OCI-LY3 (cell line): ENCODE measurements around the gene CNPY1.

Experiments used
- H2AFZ ChIP-seq: fragments of 200-600, 300-600 bp; shearing (Covaris generic); 2 replicates; pipeline ENCODE4 v1.6.0; 2014; ENCODE audit warnings: antibody characterized with exemption, low read depth, low read length
- H3K27ac ChIP-seq: fragments of 200-600, 300-600 bp; sonication (generic); 2 replicates; pipeline ENCODE4 v1.5.1; 2014; ENCODE audit warnings: mild to moderate bottlenecking, low read length, moderate library complexity, mixed read lengths
- H3K27me3 ChIP-seq: fragments of 200-600, 300-600 bp; sonication (generic); 2 replicates; pipeline ENCODE4 v1.6.1; 2014; ENCODE audit warnings: low read depth, low read length, mixed read lengths
- H3K36me3 ChIP-seq: fragments of 200-600, 300-600 bp; sonication (generic); replicated peaks from 2 replicates; pipeline ENCODE3; 2014; ENCODE audit warnings: low read depth, low read length, mixed read lengths
- H3K4me1 ChIP-seq: fragments of 300-600, 200-600 bp; sonication (generic); 2 replicates; pipeline ENCODE4 v1.6.1; 2014; ENCODE audit warnings: low read length, mixed read lengths
- H3K4me2 ChIP-seq: fragments of 200-600, 300-600 bp; sonication (generic); 2 replicates; pipeline ENCODE4 v1.6.1; 2014; ENCODE audit warnings: low read length, mixed read lengths
- H3K4me3 ChIP-seq: fragments of 300-600, 200-600 bp; sonication (generic); 2 replicates; pipeline ENCODE4 v1.5.1; 2014; ENCODE audit warnings: antibody characterized with exemption, mild to moderate bottlenecking, low read length, moderate library complexity
- H3K79me2 ChIP-seq: fragments of 300-600, 200-600 bp; shearing (Covaris generic); 2 replicates; pipeline ENCODE4 v1.6.1; 2014; ENCODE audit warnings: mild to moderate bottlenecking, low read length, mixed read lengths
- H3K9ac ChIP-seq: fragments of 300-600, 200-600 bp; shearing (Covaris generic); 2 replicates; pipeline ENCODE4 v1.6.0; 2014; ENCODE audit warnings: mild to moderate bottlenecking, low read length, moderate library complexity
- H3K9me3 ChIP-seq: fragments of 200-600, 300-600 bp; shearing (Covaris generic); 2 replicates; pipeline ENCODE4 v1.6.1; 2014; ENCODE audit warnings: low read length, mixed read lengths; ENCODE audit not compliant: insufficient read depth
- H4K20me1 ChIP-seq: fragments of 200-600, 300-600 bp; sonication (generic); 2 replicates; pipeline ENCODE4 v1.6.1; 2016; ENCODE audit warnings: low read length, mixed read lengths; ENCODE audit not compliant: insufficient read depth
- CTCF ChIP-seq: fragments of 200-600, 300-600 bp; sonication (generic); IDR thresholded peaks from 2 replicates; pipeline ENCODE4 v1.5.1; 2014; ENCODE audit warnings: antibody characterized with exemption, low read length, low read depth
- EZH2phosphoT487 ChIP-seq: fragments of 200-600 bp; shearing (Covaris generic); IDR thresholded peaks from 2 replicates; pipeline ENCODE4 v1.6.1; 2018; ENCODE audit warnings: antibody characterized with exemption, mixed run types, low read depth

The CNPY1 gene

GRCh38 chr7:155569681-155570080, 23.3 kb upstream of the CNPY1 start:
- Histone ChIP-seq H3K4me1 (no peaks in the 10 kb centered on the region), H3K36me3 (no peaks in the 10 kb centered on the region), H3K4me3 (no peak overlapping the region), H3K9me3 (no peaks in the 10 kb centered on the region), H3K9ac (no peak overlapping the region), H3K79me2 (no peaks in the 10 kb centered on the region), H3K27me3 (peaks cover 4% of the 10 kb centered on the region; the same call in 1 of the 2 replicates), H3K27ac (no peak overlapping the region), H4K20me1 (no peaks in the 10 kb centered on the region), H3K4me2 (no peak overlapping the region), H2AFZ (no peak overlapping the region)
- TF ChIP-seq EZH2phosphoT487: no peak
- TF ChIP-seq CTCF: no peak

- H4K20me1 ChIP-seq: no peaks in the 10 kb centered on the region
- no peak overlapping the region for H3K9ac ChIP-seq
- peaks cover 3% of the 10 kb centered on the region; the same call in 1 of the 2 replicates for H3K27me3 ChIP-seq
- H3K36me3 ChIP-seq: no peaks in the 10 kb centered on the region
- TF ChIP-seq EZH2phosphoT487 (no peak), CTCF (no peak)
- no peaks in the 10 kb centered on the region for H3K79me2 ChIP-seq
- no peak overlapping the region for H3K4me3 ChIP-seq
- H3K4me1 ChIP-seq: no peaks in the 10 kb centered on the region
- H3K9me3 ChIP-seq: no peaks in the 10 kb centered on the region
- no peak overlapping the region for H3K4me2 ChIP-seq
- no peak overlapping the region for H2AFZ ChIP-seq
- no peak overlapping the region for H3K27ac ChIP-seq
Observed at GRCh38 chr7:155568842-155569494, 22.6 kb upstream of the CNPY1 start.

GRCh38 chr7:155568333-155568660, 21.9 kb upstream of the CNPY1 start:
- no peak overlapping the region for H3K4me3 ChIP-seq

GRCh38 chr7:155567646-155568332, 21.4 kb upstream of the CNPY1 start:
- Histone ChIP-seq H3K9ac (no peak overlapping the region), H4K20me1 (no peaks in the 10 kb centered on the region), H2AFZ (no peak overlapping the region), H3K4me2 (no peak overlapping the region), H3K9me3 (no peaks in the 10 kb centered on the region), H3K27ac (no peak overlapping the region), H3K4me3 (no peak overlapping the region), H3K4me1 (no peaks in the 10 kb centered on the region), H3K27me3 (peaks cover 3% of the 10 kb centered on the region; the same call in 1 of the 2 replicates), H3K79me2 (no peaks in the 10 kb centered on the region), H3K36me3 (no peaks in the 10 kb centered on the region)
- TF ChIP-seq EZH2phosphoT487 (no peak), CTCF (no peak)

More at GRCh38 chr7:155568333-155568660, 21.9 kb upstream of the CNPY1 start:
- H3K4me2 ChIP-seq: no peak overlapping the region
- H2AFZ ChIP-seq: no peak overlapping the region
- H3K36me3 ChIP-seq: no peaks in the 10 kb centered on the region
- H3K27me3 ChIP-seq: peaks cover 3% of the 10 kb centered on the region; the same call in 1 of the 2 replicates
- no peak overlapping the region for H3K9ac ChIP-seq
- no peaks in the 10 kb centered on the region for H4K20me1 ChIP-seq
- no peaks in the 10 kb centered on the region for H3K79me2 ChIP-seq
- no peaks in the 10 kb centered on the region for H3K9me3 ChIP-seq
- no peak overlapping the region for H3K27ac ChIP-seq
- H3K4me1 ChIP-seq: no peaks in the 10 kb centered on the region
- TF ChIP-seq EZH2phosphoT487 (no peak), CTCF (no peak)
